ENCODE results near the gene ACSS3. TPM values are rescaled to one million over a fixed set of nuclear protein-coding genes. Genes with fewer than 3 reads are reported as not detected.
A peak's percentile ranks its signal among the peaks of the same experiment; 100 is the strongest.

Gene ACSS3
- total RNA-seq (10 to 100 TPM in 3 of 5 donors, 1 to 10 TPM in 2; 1.8 to 28.5 (median 10.1) TPM), polyA plus RNA-seq (1 to 10 TPM in 2 of 3 donors, under 1 TPM in 1; 0.73 to 4.0 (median 4.0) TPM)
- long read RNA-seq, donor 1 = 0 reads
- long read RNA-seq, donor 2 = 0 reads
- long read RNA-seq, donor 3, full-length matches to known transcripts = 1 of 1 reads
- long read RNA-seq, donor 3, partial matches to known transcripts = 0 of 1 reads
- long read RNA-seq, donor 3, other reads (novel, unspliced or antisense) = 0 of 1 reads
- long read RNA-seq, donor 4 = 0 reads
- long read RNA-seq, donor 5, full-length matches to known transcripts = 1 of 1 reads
- long read RNA-seq, donor 5, partial matches to known transcripts = 0 of 1 reads
- long read RNA-seq, donor 5, other reads (novel, unspliced or antisense) = 0 of 1 reads
- long read RNA-seq, donor 6, full-length matches to known transcripts = 1 of 1 reads
- long read RNA-seq, donor 6, partial matches to known transcripts = 0 of 1 reads
- long read RNA-seq, donor 6, other reads (novel, unspliced or antisense) = 0 of 1 reads
- long read RNA-seq, donor 7, full-length matches to known transcripts = 1 of 1 reads
- long read RNA-seq, donor 7, partial matches to known transcripts = 0 of 1 reads
- long read RNA-seq, donor 7, other reads (novel, unspliced or antisense) = 0 of 1 reads
- long read RNA-seq, donor 8, full-length matches to known transcripts = 1 of 1 reads
- long read RNA-seq, donor 8, partial matches to known transcripts = 0 of 1 reads
- long read RNA-seq, donor 8, other reads (novel, unspliced or antisense) = 0 of 1 reads
- long read RNA-seq, donor 9, full-length matches to known transcripts = 2 of 2 reads
- long read RNA-seq, donor 9, partial matches to known transcripts = 0 of 2 reads
- long read RNA-seq, donor 9, other reads (novel, unspliced or antisense) = 0 of 2 reads
- long read RNA-seq, donor 10 = 0 reads

GRCh38 chr12:81077686-81078441, at the start of gene ACSS3:
TSS of gene ACSS3 (plus strand) at chr12:81078079. CDS start at chr12:81078121, 42 bp downstream.
- TF ChIP-seq POLR2A (IDR thresholded peaks at IDR 0.05) (no peak), EP300 (IDR thresholded peaks at IDR 0.05) (no peak), POLR2AphosphoS5 (IDR thresholded peaks at IDR 0.05) (no peak), CTCF (IDR thresholded peaks at IDR 0.05) (no peak)
- H3K27ac ChIP-seq = peak within 1 kb of the TSS; percentile 23 to 82 (median 78)
- DNase-seq = peak; percentile 26 to 70
- WGBS, 5 donors = 2 to 5% (median 4%) methylated on average over 23 to 49 of the region's 49 CpGs
- no peaks in the 10 kb centered on the region for H3K9me3 ChIP-seq
- intact Hi-C loops (cut with DNase I; ENCODE audit: low total_unique reads) = no loop called here
- peaks cover 0 to 18% (median 10%) of the 10 kb centered on the region in 3 donors for H3K27me3 ChIP-seq
- peak within 1 kb of the TSS; percentile 50 to 61 (median 52) for H3K4me3 ChIP-seq
- no peaks in the 10 kb centered on the region for H3K36me3 ChIP-seq
- peaks cover 0 to 26% (median 9%) of the 10 kb centered on the region in 4 donors for H3K4me1 ChIP-seq

GRCh38 chr12:81034926-81035325, 43.0 kb upstream of the ACSS3 start:
- 72 to 82% (median 79%) methylated on average over 1 of the region's 1 CpG for WGBS, 5 donors
- intact Hi-C loops (cut with DNase I; ENCODE audit: low total_unique reads) = no loop called here
- Histone ChIP-seq H3K4me1 (no peaks in the 10 kb centered on the region), H3K27ac (no peak overlapping the region), H3K9me3 (no peaks in the 10 kb centered on the region), H3K27me3 (no peaks in the 10 kb centered on the region), H3K36me3 (no peaks in the 10 kb centered on the region), H3K4me3 (no peak overlapping the region)
- DNase-seq = no peak
- TF ChIP-seq POLR2A (IDR thresholded peaks at IDR 0.05) (no peak), EP300 (IDR thresholded peaks at IDR 0.05) (no peak), CTCF (IDR thresholded peaks at IDR 0.05) (no peak), POLR2AphosphoS5 (IDR thresholded peaks at IDR 0.05) (no peak)

- Histone ChIP-seq H3K27me3 (no peaks in the 10 kb centered on the region), H3K36me3 (no peaks in the 10 kb centered on the region), H3K9me3 (peaks cover 0 to 2% (median 0%) of the 10 kb centered on the region in 4 donors), H3K27ac (no peak overlapping the region), H3K4me3 (no peak overlapping the region), H3K4me1 (no peaks in the 10 kb centered on the region)
- DNase-seq = no peak
- no peak for TF ChIP-seq POLR2AphosphoS5 (IDR thresholded peaks at IDR 0.05)
- TF ChIP-seq POLR2A (IDR thresholded peaks at IDR 0.05) = no peak
- TF ChIP-seq CTCF (IDR thresholded peaks at IDR 0.05) = no peak
- TF ChIP-seq EP300 (IDR thresholded peaks at IDR 0.05) = no peak
- 77 to 88% (median 82%) methylated on average over 2 of the region's 2 CpGs for WGBS, 5 donors
- intact Hi-C loops (cut with DNase I; ENCODE audit: low total_unique reads) = no loop called here
These were observed 38.6 kb upstream of the ACSS3 start for GRCh38 chr12:81039231-81039630.

All from stomach (tissue), 19 donors.